ENCODE results near the gene PHEX. TPM values are rescaled to one million over a fixed set of nuclear protein-coding genes. Genes with fewer than 3 reads are reported as not detected.

Gene PHEX
- total RNA-seq, 4 donors from 2014 or later, result 0.52 to 1.2 (median 0.65) TPM

- Histone ChIP-seq H3K27ac (replicated peaks in 1 of 4) (no peak overlapping the region), H3K4me3 (no peak overlapping the region), H3K27me3 (no peaks in the 10 kb centered on the region), H3K36me3 (no peaks in the 10 kb centered on the region), H3K9me3 (no peaks in the 10 kb centered on the region), H3K4me1 (no peaks in the 10 kb centered on the region)
- TF ChIP-seq CTCF (IDR thresholded peaks at IDR 0.05) (no peak), POLR2AphosphoS5 (IDR thresholded peaks at IDR 0.05) (no peak), EP300 (IDR thresholded peaks at IDR 0.05) (no peak), POLR2A (IDR thresholded peaks at IDR 0.05; ENCODE audit: low read depth) (no peak)
- intact Hi-C loops (cut with DNase I), result no loop called here
- no peak for DNase-seq (ENCODE audit: extremely low spot score)
- 85% methylated on average over 2 of the region's 2 CpGs for WGBS
Measured at GRCh38 chrX:22220941-22221340, 188.8 kb downstream of the PHEX start.

GRCh38 chrX:22234380-22234779 lies 202.3 kb downstream of the PHEX start:
- no peaks in the 10 kb centered on the region for H3K27me3 ChIP-seq

GRCh38 chrX:22237479-22237878 lies 205.4 kb downstream of the PHEX start:
- TF ChIP-seq CTCF (IDR thresholded peaks at IDR 0.05), result no peak
- no peak for TF ChIP-seq POLR2AphosphoS5 (IDR thresholded peaks at IDR 0.05)
- TF ChIP-seq POLR2A (IDR thresholded peaks at IDR 0.05; ENCODE audit: low read depth), result no peak
- TF ChIP-seq EP300 (IDR thresholded peaks at IDR 0.05), result no peak
- WGBS, result 53% methylated on average over 2 of the region's 2 CpGs
- no peaks in the 10 kb centered on the region for H3K36me3 ChIP-seq
- no peak overlapping the region for H3K4me3 ChIP-seq
- H3K9me3 ChIP-seq, result no peaks in the 10 kb centered on the region
- no peak for DNase-seq (ENCODE audit: extremely low spot score)
- H3K27me3 ChIP-seq, result no peaks in the 10 kb centered on the region
- intact Hi-C loops (cut with DNase I), result no loop called here
- H3K27ac ChIP-seq (replicated peaks in 1 of 4), result no peak overlapping the region
- H3K4me1 ChIP-seq, result no peaks in the 10 kb centered on the region

More at GRCh38 chrX:22234380-22234779, 202.3 kb downstream of the PHEX start:
- 65% methylated on average over 5 of the region's 6 CpGs for WGBS
- H3K4me3 ChIP-seq, result no peak overlapping the region
- H3K36me3 ChIP-seq, result no peaks in the 10 kb centered on the region
- intact Hi-C loops (cut with DNase I), result no loop called here
- no peak overlapping the region for H3K27ac ChIP-seq (replicated peaks in 1 of 4)
- no peaks in the 10 kb centered on the region for H3K9me3 ChIP-seq
- H3K4me1 ChIP-seq, result no peaks in the 10 kb centered on the region
- no peak for DNase-seq (ENCODE audit: extremely low spot score)
- no peak for TF ChIP-seq CTCF (IDR thresholded peaks at IDR 0.05)
- no peak for TF ChIP-seq POLR2AphosphoS5 (IDR thresholded peaks at IDR 0.05)
- no peak for TF ChIP-seq POLR2A (IDR thresholded peaks at IDR 0.05; ENCODE audit: low read depth)
- TF ChIP-seq EP300 (IDR thresholded peaks at IDR 0.05), result no peak

- Histone ChIP-seq H3K27me3 (no peaks in the 10 kb centered on the region), H3K4me3 (no peak overlapping the region), H3K36me3 (no peaks in the 10 kb centered on the region), H3K27ac (replicated peaks in 1 of 4) (no peak overlapping the region), H3K4me1 (no peaks in the 10 kb centered on the region), H3K9me3 (no peaks in the 10 kb centered on the region)
- TF ChIP-seq POLR2AphosphoS5 (IDR thresholded peaks at IDR 0.05), result no peak
- TF ChIP-seq EP300 (IDR thresholded peaks at IDR 0.05), result no peak
- no peak for TF ChIP-seq CTCF (IDR thresholded peaks at IDR 0.05)
- WGBS, result 64% methylated on average over 2 of the region's 2 CpGs
- intact Hi-C loops (cut with DNase I), result no loop called here
- no peak for DNase-seq (ENCODE audit: extremely low spot score)
Measured at GRCh38 chrX:22246620-22247019, 214.5 kb downstream of the PHEX start.

- Histone ChIP-seq H3K27me3 (no peaks in the 10 kb centered on the region), H3K27ac (replicated peaks in 1 of 4) (no peak overlapping the region), H3K36me3 (no peaks in the 10 kb centered on the region), H3K4me3 (no peak overlapping the region), H3K4me1 (no peaks in the 10 kb centered on the region), H3K9me3 (no peaks in the 10 kb centered on the region)
- no peak for DNase-seq (ENCODE audit: extremely low spot score)
- intact Hi-C loops (cut with DNase I), result no loop called here
- TF ChIP-seq EP300 (IDR thresholded peaks at IDR 0.05) (no peak), POLR2AphosphoS5 (IDR thresholded peaks at IDR 0.05) (no peak)
- WGBS, result 34% methylated on average over 1 of the region's 1 CpG
Measured at GRCh38 chrX:22247169-22247568, 215.0 kb downstream of the PHEX start.

Measured in esophagus muscularis mucosa (tissue), 4 donors.